Measurements from ENCODE around the gene CENPF. TPM values are rescaled to one million over a fixed set of nuclear protein-coding genes. Genes with fewer than 3 reads are reported as not detected.

Gene CENPF
- total RNA-seq, 1 donor from 2014 or later, result 62.1 TPM

- DNase-seq (ENCODE audit: low spot score, unreplicated experiment), result no peak
- Mint-ChIP-seq H3K4me3 (ENCODE audit: low read depth) (no peak overlapping the region), H3K4me1 (ENCODE audit: low read depth) (peaks cover 6% of the 10 kb centered on the region), H3K27me3 (peaks cover 56% of the 10 kb centered on the region), H3K36me3 (ENCODE audit: insufficient read depth) (peaks cover 3% of the 10 kb centered on the region), H3K9me3 (ENCODE audit: low read depth) (peaks cover 16% of the 10 kb centered on the region), H3K27ac (no peak overlapping the region)
- no peak for TF ChIP-seq CTCF (IDR thresholded peaks at IDR 0.05; ENCODE audit: unreplicated experiment)
These were observed 73.8 kb downstream of the CENPF start for GRCh38 chr1:214676747-214677146.

- no peak overlapping the region for H3K27ac Mint-ChIP-seq
- TF ChIP-seq CTCF (IDR thresholded peaks at IDR 0.05; ENCODE audit: unreplicated experiment), result no peak
- H3K4me3 Mint-ChIP-seq (ENCODE audit: low read depth), result no peak overlapping the region
- H3K4me1 Mint-ChIP-seq (ENCODE audit: low read depth), result peaks cover 6% of the 10 kb centered on the region
- peaks cover 64% of the 10 kb centered on the region for H3K27me3 Mint-ChIP-seq
- no peak for DNase-seq (ENCODE audit: low spot score, unreplicated experiment)
- H3K9me3 Mint-ChIP-seq (ENCODE audit: low read depth), result peaks cover 6% of the 10 kb centered on the region
- peaks cover 3% of the 10 kb centered on the region for H3K36me3 Mint-ChIP-seq (ENCODE audit: insufficient read depth)
These were observed 75.0 kb downstream of the CENPF start for GRCh38 chr1:214677945-214678344.

GRCh38 chr1:214678386-214678785, 75.4 kb downstream of the CENPF start:
- Mint-ChIP-seq H3K4me3 (ENCODE audit: low read depth) (no peak overlapping the region), H3K4me1 (ENCODE audit: low read depth) (peaks cover 6% of the 10 kb centered on the region), H3K9me3 (ENCODE audit: low read depth) (peaks cover 6% of the 10 kb centered on the region), H3K36me3 (ENCODE audit: insufficient read depth) (peaks cover 3% of the 10 kb centered on the region), H3K27ac (no peak overlapping the region), H3K27me3 (peaks cover 65% of the 10 kb centered on the region)
- TF ChIP-seq CTCF (IDR thresholded peaks at IDR 0.05; ENCODE audit: unreplicated experiment), result no peak
- DNase-seq (ENCODE audit: low spot score, unreplicated experiment), result no peak

GRCh38 chr1:214683621-214684020, 80.6 kb downstream of the CENPF start:
- Mint-ChIP-seq H3K27ac (no peak overlapping the region), H3K9me3 (ENCODE audit: low read depth) (no peaks in the 10 kb centered on the region), H3K4me1 (ENCODE audit: low read depth) (peaks cover 10% of the 10 kb centered on the region), H3K4me3 (ENCODE audit: low read depth) (no peak overlapping the region), H3K36me3 (ENCODE audit: insufficient read depth) (no peaks in the 10 kb centered on the region), H3K27me3 (peaks cover 79% of the 10 kb centered on the region)
- DNase-seq (ENCODE audit: low spot score, unreplicated experiment), result no peak
- no peak for TF ChIP-seq CTCF (IDR thresholded peaks at IDR 0.05; ENCODE audit: unreplicated experiment)

GRCh38 chr1:214685906-214686305, 82.9 kb downstream of the CENPF start:
- no peak for DNase-seq (ENCODE audit: low spot score, unreplicated experiment)
- Mint-ChIP-seq H3K27ac (no peak overlapping the region), H3K36me3 (ENCODE audit: insufficient read depth) (no peaks in the 10 kb centered on the region), H3K27me3 (peaks cover 71% of the 10 kb centered on the region), H3K4me1 (ENCODE audit: low read depth) (peaks cover 9% of the 10 kb centered on the region), H3K4me3 (ENCODE audit: low read depth) (no peak overlapping the region), H3K9me3 (ENCODE audit: low read depth) (no peaks in the 10 kb centered on the region)
- no peak for TF ChIP-seq CTCF (IDR thresholded peaks at IDR 0.05; ENCODE audit: unreplicated experiment)
